HG03354 (cell line): Measurements from ENCODE around the gene CNOT1.
"Not testable (repeated sequence)": the region's sequence is repeated elsewhere in the genome, so short reads cannot be mapped to it uniquely, and the experiment has no call there.

Experiments used
- ATAC-seq: cut with Tn5 transposase; IDR thresholded peaks from one replicate; pipeline ENCODE4 v1.9.1; 2021; ENCODE audit warnings: mild to moderate bottlenecking; ENCODE audit not compliant: unreplicated experiment, poor library complexity, severe bottlenecking

The CNOT1 gene

DNA sequence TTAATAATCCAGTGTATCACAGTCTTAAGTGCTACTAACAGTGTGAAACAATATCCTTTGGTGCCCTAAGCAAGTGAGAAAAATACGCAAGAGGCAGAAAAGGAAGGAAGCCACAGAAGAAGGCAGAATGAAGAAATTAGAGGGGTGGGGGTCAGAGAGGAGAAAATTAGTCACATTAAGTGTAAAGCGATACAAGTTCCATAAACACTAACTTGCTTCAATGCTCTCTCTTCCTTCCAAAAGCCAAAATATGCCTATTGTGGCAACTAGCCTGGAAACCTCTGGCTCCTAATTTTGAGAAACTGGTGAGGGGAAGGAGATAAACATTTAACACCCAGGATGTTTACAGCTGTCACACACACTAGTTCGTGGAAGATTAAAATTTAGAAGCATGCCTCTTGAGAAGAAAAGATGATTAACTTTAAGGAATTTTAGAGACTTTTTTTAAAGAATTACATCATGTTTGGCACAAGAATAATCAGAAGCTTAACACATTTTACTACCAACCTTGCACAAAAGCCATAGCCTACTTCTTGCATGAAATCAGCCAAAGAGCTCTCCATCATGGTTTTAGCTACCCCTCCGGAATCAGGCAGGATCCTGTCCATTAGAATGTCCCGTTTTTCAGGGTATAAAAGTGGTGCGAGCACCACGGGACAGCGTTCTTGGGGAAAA, 44.7 kb downstream of the CNOT1 start:
- no peak for ATAC-seq

DNA sequence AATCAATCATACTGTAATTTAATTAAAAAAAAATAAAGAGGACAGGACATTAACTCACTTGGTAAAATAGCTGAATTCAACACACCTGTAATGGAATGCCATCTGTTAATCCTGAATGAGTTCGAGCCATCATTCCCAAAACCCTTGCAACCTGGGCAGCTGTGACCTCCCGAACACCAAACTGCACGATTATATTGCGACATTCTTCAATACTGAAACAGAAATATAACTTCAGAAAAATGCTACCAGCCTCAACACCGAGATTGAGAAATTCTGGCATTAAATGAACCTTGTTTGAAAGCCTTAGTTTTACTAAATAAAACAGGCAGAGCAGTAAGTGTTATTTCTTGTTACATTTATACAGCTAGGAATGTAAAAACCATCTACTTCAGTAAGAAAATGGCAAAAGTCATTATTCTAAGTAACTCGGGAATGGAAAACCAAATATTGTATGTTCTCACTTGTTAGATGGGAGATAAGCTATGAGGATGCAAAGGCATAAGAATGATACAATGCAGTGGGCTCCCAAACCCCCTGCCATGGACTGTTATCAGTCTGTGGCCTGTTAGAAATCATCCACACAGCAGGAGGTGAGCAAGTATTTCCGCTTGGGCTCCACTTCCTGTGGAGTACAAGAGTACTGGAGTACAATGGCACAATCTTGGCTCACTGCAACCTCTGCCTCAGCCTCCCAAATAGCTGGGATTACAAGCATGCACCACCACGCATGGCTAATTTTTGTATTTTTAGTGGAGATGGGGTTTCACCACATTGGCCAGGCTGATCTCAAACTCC, 46.5 kb downstream of the CNOT1 start:
- ATAC-seq = no peak

DNA sequence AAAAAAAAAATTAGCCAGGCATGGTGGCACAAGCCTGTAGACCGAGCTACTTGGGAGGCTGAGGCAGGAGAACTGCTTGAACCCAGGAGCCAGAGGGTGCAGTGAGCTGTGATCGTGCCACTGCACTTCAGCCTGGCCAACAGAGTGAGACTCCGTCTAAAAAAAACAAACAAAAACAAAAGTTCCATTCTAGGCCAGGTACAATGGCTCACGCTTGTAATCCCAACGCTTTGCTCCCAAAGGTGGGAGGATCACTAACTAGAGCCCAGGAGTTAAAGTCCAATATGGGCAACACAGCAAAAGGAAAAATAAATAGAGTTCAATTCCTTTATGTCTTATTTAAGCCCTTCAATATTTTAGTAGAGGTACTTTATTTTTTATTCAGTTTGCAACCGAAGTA, 47.5 kb downstream of the CNOT1 start:
- no peak for ATAC-seq

DNA sequence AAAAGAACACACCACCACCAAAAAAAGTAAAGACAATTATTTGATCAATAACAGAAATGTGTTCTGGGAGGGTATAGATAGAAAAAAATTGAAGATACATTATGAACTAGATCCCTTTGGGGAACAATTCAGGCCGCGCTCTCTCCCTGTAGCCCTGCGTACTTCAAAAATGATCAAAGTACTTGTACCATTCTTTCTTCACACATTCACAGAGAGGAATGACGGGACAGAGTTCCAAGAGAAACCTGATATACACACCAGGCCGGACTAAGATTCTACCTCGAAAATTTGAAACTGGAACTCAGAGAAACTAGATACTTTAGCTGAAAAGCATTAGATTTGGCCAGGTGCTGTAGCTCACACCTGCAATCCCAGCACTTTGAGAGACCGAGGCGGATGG, 50.0 kb downstream of the CNOT1 start:
- no peak for ATAC-seq

DNA sequence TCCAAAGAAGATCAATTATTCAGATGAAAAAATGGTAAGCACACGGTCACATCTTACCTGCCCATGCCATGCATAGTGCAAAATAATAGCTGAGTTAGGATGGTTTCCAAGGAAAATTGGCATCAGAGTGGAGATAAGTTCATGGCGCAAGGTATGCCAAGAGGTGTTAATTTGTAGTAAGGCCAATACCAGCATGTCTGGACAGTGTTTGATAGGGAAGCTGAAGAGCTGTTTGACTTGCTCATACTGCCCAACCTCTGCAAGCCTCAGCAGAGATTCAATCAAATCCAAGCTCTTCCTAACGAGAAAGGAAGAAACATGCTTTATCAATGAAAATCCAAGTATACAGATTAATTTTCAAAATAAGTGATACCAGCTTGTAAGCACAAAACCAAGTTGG, 51.0 kb downstream of the CNOT1 start:
- ATAC-seq = no peak

DNA sequence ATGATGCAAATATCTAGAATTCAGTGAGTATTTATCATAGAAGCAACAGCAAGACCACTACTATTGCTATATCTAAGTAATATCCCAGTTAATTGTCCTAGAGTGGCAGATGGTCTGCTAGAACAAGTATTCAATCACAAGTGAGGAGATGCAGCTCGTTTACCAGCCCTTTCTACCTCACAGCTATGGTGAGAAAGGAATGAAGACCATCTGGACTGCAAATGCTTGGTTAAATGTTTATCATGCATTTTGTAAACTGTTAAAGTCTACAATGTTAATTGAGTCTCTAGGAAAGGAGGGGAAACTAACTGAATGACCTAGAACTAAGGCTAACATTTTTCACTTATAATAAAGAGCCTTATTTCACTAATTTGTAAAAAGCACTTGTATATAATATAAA, 52.5 kb downstream of the CNOT1 start:
- no peak for ATAC-seq

DNA sequence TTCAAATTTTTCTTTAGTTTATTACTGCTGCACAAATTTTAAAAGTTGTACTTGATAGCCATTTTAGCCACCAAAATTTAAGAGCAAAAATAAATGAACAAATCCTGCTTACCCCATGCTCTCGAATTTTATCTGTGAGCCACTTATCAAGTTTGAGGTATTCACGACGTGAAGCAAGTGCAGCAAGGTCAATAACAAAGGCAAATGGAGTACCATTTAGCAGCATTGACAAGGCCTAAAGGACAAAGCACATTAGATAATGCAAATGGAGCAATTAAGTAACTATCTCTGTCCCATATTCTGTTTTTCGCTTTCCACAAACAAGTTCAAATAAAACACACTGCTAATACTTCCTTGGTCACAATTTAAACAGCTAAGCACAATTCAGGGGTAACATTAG, 54.7 kb downstream of the CNOT1 start:
- no peak for ATAC-seq

DNA sequence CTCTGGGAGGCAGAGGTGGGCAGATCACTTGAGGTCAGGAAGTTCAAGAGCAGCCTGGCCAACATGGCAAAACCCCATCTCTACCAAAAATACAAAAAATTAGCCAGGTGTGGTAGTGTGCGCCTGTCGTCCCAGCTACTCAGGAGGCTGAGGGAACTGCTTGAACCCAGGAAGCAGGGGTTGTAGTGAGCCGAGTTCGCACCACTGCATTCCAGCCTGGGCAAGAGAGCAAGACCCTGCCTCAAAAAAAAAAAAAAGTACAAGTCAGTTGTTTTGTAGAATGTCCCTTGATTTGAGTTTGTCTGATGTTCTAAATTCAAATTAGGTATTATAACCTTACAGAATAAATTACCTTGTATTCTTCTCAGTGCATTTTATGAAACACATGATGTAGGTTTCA, 63.9 kb downstream of the CNOT1 start:
- not testable (repeated sequence) for ATAC-seq

DNA sequence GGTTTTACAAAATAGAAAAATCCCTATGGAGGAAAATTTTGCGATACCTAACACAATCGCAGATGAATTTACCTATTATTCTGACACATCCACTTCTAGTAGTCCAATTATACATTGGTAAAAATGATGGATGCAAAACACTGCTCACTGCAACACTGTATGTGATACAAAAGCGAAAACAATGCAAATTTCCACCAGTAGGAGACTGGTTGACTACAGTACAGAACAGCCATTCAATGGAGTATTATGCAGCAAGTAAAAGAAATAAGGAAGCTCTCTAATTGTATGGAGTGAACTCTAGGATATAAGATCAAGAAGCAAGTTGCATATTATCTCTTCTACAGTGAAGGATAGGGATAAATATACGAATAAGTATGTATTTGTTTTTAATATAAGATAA, 65.9 kb downstream of the CNOT1 start:
- ATAC-seq = no peak

DNA sequence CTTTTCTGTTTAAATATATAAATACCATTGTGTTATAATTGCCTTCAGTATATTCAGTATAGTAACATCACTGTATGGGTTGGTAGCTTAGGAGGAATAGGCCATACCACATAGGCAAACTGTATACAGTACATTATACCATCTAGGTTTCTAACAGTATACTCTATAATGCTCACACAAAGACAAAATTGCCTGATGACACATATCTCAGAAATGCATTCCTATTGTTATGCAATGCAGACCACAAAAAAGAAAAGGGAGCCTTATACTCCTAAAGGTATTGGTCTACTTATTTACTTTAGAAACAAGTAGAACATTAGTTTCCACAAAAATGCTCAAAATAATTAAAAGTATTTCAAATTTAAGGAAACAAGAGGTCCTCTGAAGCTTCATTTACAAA, 66.4 kb downstream of the CNOT1 start:
- no peak for ATAC-seq

DNA sequence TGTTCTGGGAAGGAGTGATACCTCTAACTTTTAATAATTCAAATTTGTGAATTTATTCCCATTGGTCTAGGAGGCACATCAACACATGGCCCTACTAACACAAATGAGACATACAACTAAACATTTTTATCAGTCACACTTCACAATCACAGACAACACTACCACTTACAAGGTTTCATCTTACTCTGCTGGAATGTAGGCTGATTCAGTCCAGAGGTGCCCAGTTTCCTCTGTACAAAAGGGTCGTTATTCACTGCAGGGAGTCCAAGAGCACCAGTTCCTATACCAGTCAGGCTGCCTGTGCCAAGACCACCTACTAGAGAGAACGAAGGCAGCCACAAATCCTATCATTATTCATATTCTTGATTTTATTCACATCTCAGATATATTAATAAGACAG, 72.9 kb downstream of the CNOT1 start:
- ATAC-seq = no peak

DNA sequence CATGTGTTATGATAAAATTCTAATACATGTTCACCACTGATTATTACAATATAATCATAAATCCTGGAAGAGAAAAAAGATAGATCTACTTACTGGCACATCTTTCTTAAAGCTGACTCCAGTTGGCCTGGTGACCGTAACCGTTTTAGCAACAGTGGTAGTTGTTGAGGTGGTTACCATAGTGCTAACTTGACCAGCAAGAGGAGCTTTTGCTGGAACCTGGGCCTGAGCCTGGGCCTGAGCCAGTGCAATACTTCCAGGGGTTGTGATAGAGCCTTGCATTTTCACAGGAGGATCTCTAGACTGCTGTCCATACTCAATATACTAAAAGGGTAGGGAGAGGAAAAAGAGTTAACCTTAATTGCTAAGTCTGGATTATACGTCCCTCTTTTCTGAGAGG, 78.1 kb downstream of the CNOT1 start:
- no peak for ATAC-seq

DNA sequence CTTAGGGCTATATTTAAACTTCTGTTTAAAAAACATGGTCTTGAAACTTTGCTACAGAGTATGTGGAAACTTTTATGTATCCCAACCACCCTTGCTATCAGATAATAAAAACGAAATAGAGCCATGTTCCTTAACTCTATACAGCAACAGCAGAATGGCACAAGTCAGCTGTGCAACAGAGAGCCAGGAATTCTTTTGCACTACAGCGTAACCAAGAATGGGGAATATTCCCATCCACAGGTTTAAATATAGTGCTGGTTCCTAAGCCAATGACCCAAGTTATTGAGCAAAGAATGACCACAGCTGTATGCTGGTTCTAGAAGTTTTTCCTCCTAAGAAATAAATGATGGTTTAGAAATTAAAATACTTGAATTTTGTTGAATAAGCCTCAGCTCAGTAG, 81.2 kb downstream of the CNOT1 start:
- ATAC-seq = no peak

DNA sequence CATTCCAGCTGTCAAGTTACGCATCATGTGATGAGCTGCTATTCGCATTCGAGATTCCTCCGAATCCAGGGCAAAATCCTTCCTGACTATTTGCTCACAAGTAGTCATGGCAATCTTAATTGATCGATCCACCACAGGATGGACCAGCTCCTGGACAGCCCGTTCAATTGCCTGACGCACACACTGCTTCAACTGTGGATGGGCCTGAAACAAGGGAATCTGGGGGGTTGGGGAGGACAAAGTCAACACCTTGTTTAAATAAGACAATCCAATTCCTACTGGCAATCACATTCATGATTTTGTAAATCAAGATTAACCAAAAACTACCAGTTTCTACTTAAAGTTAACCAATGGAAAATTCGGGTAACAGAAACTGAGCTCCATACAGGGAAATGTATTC, 85.9 kb downstream of the CNOT1 start:
- ATAC-seq = no peak

DNA sequence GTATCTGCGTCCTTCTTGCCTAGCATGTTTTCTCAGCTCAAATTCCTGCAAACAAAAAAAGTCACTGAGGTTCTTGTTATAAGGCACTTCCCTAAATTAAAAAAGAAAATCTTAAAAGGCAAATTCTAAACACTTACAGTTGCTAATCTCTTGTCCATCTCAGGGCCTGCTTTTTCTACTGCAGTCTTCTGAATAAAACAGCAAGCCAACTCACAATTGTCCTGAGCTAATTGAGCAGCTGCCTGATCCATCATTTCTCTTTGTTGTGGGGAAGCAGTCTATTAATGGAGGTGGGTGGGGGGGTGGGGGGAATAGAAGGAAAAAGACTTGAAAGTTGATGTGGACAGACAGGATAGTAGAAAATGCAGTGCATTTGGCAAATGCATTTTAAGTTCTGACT, 87.3 kb downstream of the CNOT1 start:
- no peak for ATAC-seq

DNA sequence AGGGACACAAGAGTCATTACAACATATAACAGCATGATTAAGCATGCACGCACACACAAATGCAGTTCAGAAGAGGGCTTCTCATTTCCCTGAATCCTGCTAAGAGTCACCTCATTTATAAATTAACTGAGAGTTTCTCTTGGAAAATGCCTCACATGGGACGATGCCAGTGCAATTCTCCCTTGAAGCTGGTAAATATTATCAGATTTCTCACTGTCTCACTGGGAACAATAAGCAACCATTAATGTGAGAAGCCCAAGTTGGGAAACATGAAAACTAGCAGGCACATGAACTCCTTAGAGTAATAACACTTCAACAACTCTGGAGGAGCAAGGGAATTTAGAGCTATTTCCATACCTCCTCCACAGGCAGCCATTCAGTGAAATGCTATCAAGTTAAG, 87.9 kb downstream of the CNOT1 start:
- ATAC-seq = no peak

DNA sequence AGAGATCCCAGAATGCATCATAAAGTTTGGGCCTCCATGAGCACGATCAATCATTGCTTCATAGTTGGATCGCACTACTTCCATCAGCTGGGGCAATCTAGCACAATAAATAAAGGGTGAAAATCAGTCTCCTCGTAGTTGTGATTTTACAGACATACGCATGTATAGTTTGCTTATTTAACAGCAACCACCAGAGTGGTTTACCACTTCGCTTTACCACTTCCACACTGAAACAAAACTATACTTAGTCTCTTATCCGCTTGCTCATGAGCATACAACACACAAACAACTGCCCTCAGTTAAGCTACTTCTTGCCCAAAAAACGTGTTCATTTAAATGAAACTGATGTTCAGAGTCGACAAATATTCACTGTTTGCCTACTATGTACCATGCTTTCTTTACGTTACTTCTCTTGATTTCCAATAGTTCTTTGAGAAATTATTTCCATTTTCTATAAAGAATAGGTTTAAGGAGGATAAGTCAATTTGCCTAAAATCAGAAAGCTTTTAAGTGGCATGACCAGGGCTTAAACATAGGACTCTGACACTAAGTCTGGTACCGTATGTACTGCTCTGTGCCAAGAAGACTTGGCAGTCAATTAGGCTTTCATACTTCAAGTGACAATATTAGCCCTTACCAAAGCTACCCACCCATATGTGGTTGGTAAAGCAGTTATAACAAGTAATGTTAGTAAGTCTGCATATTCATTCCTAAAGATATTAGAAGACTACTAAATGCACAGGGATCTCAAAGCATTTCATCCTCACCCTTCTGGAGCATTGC, 92.3 kb downstream of the CNOT1 start:
- no peak for ATAC-seq

DNA sequence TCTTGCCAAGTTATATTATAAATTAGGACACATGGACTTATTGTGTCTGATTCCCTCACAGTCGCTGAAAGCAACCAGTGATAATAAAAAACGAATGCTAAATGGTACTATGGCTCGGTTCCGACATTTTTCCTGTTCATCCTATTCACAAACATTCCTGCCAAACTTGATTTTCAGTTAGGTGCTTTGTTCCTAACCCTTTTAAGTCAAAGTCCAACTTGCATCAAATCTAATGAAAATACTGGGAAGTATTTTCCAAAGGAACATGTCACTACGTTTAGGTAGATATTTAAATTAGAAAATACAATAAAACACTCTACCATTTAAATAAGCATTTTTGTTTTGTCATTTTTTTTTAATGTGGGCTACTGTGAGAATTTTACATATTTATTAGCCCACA, 93.3 kb downstream of the CNOT1 start:
- ATAC-seq = no peak

DNA sequence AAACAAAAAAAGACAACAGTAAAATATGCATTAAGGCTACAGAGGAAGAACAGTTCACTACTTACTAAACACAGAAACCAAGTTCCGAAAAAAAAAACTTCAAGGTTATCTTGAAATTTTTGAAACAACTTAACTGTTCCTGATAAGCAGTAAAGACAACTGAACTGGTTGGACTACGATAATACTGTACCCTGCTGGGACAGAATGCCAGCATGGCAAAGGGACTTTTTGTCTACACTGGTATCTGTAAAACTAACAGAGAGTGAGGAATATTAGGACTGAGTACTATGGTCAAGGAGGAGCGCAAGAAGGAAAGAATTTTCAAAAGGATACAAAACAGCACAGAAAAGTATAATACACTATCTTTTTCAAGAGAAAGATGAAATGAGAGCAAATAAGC, 94.5 kb downstream of the CNOT1 start:
- no peak for ATAC-seq

DNA sequence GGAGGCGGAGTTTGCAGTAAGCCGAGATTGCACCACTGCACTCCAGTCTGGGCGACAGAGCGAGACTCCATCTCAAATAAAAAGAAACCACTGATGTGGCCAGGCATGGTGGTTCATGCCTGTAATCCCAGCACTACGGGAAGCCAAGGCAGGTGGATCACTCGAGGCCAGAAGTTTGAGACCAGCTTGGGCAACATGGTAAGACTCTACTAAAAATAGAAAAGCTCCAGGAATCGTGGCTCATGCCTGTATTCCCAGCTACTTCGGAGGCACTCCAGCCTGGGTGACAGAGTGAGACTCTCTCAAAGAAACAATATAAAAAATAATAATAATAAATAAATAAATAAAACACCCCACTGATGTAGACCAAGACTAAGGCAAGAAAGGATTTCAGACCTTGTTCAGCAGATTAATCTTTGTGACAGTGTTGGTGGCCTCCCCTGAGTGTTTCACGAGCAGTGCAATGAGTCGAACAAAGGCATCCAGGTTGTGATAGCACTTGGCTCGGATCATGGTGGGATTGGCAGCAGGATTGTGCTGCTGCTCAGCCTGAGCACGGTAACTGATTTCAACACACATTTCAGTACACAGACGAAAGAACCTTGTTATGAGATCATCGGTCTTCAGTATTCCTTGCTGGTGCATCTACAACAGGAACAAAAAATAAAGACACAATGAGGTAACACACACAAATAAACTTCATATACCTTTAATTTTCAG, 95.7 kb downstream of the CNOT1 start:
- no peak for ATAC-seq
